ENCODE data around the gene KRTAP10-10. TPM values are rescaled to one million over a fixed set of nuclear protein-coding genes. Genes with fewer than 3 reads are reported as not detected.
A peak's percentile ranks its signal among the peaks of the same experiment; 100 is the strongest.
"Not testable (repeated sequence)": the region's sequence is repeated elsewhere in the genome, so short reads cannot be mapped to it uniquely, and the experiment has no call there.

The KRTAP10-10 gene
- total RNA-seq, 2 experiments from 2014 or later, result not detected

DNA sequence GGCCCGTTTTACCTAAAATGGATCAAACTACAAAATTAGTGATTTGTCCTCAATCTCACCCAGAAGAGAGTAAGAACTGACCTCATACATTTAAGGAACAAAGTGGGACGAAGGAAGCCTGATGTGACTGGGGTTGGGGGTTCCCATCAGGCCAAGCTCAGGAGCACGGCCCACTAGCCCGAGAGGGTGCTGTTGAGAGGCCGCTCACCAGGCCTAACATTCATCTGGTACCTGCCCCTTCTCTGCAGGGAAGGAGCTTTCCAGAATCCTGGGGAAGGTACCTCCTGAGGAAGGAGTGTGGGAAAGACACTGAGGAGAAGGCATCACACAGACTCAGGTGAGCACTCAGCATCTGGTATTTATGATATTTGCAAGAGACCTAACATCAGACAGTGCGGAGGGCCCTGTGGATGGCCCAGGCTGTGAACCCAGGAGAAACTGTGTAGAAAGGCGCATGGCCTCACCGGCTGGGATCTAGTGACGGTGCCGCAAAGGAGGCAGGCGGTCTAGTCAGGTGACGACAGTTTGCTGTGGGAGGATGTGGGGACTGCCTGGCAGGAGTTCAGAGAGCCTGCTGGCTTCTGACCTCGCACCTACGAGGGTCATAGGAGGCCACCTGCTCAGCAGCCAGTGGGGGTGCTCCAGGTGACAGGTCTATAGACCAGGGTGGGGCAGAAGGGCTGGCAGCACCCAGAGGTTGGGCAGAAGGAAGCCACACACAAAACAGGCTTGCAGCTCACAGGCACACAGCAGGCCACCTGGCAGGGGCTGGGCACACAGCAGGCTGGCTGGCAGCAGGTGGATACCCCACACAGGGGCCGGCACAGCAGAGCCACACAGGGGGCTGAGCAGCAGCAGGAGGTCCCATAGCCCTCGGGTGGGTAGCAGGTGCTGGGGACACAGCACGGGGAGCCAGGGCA, 16.8 kb downstream of the KRTAP10-10 start:
- POLR2A ChIA-PET, result interaction anchor here (1.2 to 2.2 kb wide), 2 partner anchors 34 to 35 kb away, joined by 4 to 9 read pairs; no protein-coding TSS in a partner anchor
- Mint-ChIP-seq H3K27me3 (no peaks in the 10 kb centered on the region), H3K27ac (peak overlapping the region; percentile 63), H3K9me3 (peaks cover 28% of the 10 kb centered on the region), H3K36me3 (ENCODE audit: low read depth) (peaks cover 45% of the 10 kb centered on the region), H3K4me3 (no peak overlapping the region), H3K4me1 (peaks cover 51% of the 10 kb centered on the region)
- CTCF ChIA-PET, result interaction anchor here (0.7 to 1.0 kb wide), 3 partner anchors 9 to 88 kb away, joined by 3 to 4 read pairs (median 4); no protein-coding TSS in a partner anchor
- DNase-seq, result peak; percentile 49

DNA sequence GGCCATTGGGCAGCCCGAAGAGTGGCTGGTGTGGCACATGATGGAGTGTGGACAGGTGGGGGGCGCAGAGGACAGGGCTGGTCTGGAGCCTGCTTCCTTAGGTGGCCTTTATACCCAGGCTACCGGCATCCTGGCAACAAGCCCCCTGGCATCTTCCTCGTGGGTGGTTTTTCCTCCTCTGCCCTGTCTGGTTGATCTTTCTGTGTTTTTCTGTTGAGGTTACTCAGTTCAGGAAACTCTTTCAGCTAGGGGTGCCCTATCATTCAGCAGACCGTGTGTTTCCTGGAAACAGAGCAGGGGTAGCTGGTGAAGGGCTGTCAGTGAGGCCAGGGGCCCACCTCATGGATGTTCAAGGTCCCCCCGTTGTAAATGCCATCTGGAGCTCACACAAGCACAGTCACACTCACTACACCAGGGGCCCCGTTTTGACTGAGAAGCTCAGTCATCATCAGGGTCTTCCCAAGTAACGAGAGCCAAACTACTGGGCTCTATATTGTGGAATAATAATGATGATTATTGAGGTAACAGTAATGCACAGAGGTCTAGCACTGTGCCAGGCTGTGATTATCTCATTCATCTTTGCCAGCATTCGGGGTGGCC, 17.5 kb downstream of the KRTAP10-10 start, which contains the start of gene KRTAP12-4:
Gene KRTAP12-4 (minus strand): TSS at position 84 of the 600 bp plus-strand sequence. CDS start 45 bp downstream, at position 39.
- no peak within 1 kb of the TSS for H3K4me3 Mint-ChIP-seq
- CTCF ChIA-PET, result interaction anchor here (0.9 to 1.6 kb wide), 2 partner anchors 10 to 139 kb away, joined by 3 to 4 read pairs; no protein-coding TSS in a partner anchor
- no peak for DNase-seq
- H3K36me3 Mint-ChIP-seq (ENCODE audit: low read depth), result peaks cover 48% of the 10 kb centered on the region
- H3K9me3 Mint-ChIP-seq, result peaks cover 31% of the 10 kb centered on the region
- POLR2A ChIA-PET, result interaction anchor here (2.2 kb wide), 1 partner anchor 36 kb away, joined by 9 read pairs; no protein-coding TSS in a partner anchor
- H3K4me1 Mint-ChIP-seq, result peaks cover 59% of the 10 kb centered on the region
- peak within 1 kb of the TSS; percentile 63 for H3K27ac Mint-ChIP-seq
- H3K27me3 Mint-ChIP-seq, result no peaks in the 10 kb centered on the region

GRCh38 chr21:44656868-44657267, 19.7 kb downstream of the KRTAP10-10 start:
- H3K36me3 Mint-ChIP-seq (ENCODE audit: low read depth), result peaks cover 56% of the 10 kb centered on the region

GRCh38 chr21:44657635-44658540, 20.7 kb downstream of the KRTAP10-10 start, which contains the start of gene KRTAP12-3:
Gene KRTAP12-3, plus strand, starts transcription at chr21:44657932. Its CDS starts 48 bp downstream, at chr21:44657980.
- Mint-ChIP-seq H3K9me3 (peaks cover 31% of the 10 kb centered on the region), H3K4me1 (peaks cover 64% of the 10 kb centered on the region)

More at GRCh38 chr21:44656868-44657267, 19.7 kb downstream of the KRTAP10-10 start:
- CTCF ChIA-PET, result interaction anchor here (1.2 to 2.2 kb wide), 2 partner anchors 38 to 136 kb away, joined by 3 to 6 read pairs; no protein-coding TSS in a partner anchor
- Mint-ChIP-seq H3K9me3 (peaks cover 31% of the 10 kb centered on the region), H3K4me1 (peaks cover 64% of the 10 kb centered on the region), H3K4me3 (peak overlapping the region; percentile 40), H3K27ac (peak overlapping the region; percentile 93), H3K27me3 (peaks cover 3% of the 10 kb centered on the region)
- POLR2A ChIA-PET, result interaction anchor here (0.9 to 2.5 kb wide), 7 partner anchors 11 to 574 kb away, joined by 3 to 18 read pairs (median 4); partner anchors contain the start of gene KRTAP10-11
- no peak for DNase-seq

DNA sequence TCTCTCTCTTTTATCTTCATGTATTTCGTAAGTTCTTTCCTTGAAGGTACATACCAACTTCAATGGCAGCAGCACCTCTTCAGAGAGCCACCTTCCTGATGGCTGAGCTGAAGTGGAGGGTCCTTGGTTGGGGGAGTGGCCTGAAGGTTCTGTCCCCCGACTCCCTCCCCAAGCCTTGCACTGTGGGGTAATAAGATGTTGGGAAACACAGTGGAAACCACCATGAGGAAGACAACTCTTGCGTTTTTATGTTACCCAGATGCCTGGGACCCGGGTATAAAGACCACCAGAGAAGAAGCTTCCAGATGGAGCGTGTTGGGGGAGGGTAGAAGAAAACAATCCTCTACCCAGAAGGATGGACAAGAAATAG, 21.4 kb downstream of the KRTAP10-10 start:
- Mint-ChIP-seq H3K9me3 (peaks cover 32% of the 10 kb centered on the region), H3K27ac (peak overlapping the region; percentile 93), H3K4me1 (peaks cover 62% of the 10 kb centered on the region), H3K27me3 (peaks cover 10% of the 10 kb centered on the region), H3K4me3 (no peak overlapping the region), H3K36me3 (ENCODE audit: low read depth) (peaks cover 53% of the 10 kb centered on the region)
- POLR2A ChIA-PET, result interaction anchor here (1.5 to 2.5 kb wide), 3 partner anchors 40 to 111 kb away, joined by 3 to 18 read pairs (median 6); no protein-coding TSS in a partner anchor
- CTCF ChIA-PET, result interaction anchor here (2.2 kb wide), 1 partner anchor 40 kb away, joined by 6 read pairs; no protein-coding TSS in a partner anchor
- no peak for DNase-seq

More at GRCh38 chr21:44657635-44658540, 20.7 kb downstream of the KRTAP10-10 start, which contains the start of gene KRTAP12-3:
- ChIA-PET CTCF (interaction anchor here (1.2 to 2.2 kb wide), 2 partner anchors 39 to 135 kb away, joined by 3 to 6 read pairs; no protein-coding TSS in a partner anchor), POLR2A (interaction anchor here (0.7 to 2.5 kb wide), 12 partner anchors 11 to 575 kb away, joined by 3 to 18 read pairs (median 4); partner anchors contain the start of gene KRTAP10-11)
- Mint-ChIP-seq H3K36me3 (ENCODE audit: low read depth) (peaks cover 56% of the 10 kb centered on the region), H3K27ac (peak within 1 kb of the TSS; percentile 93), H3K27me3 (peaks cover 8% of the 10 kb centered on the region), H3K4me3 (peak within 1 kb of the TSS; percentile 40)
- peak; percentile 67 for DNase-seq

GRCh38 chr21:44658913-44659595, 21.9 kb downstream of the KRTAP10-10 start:
- DNase-seq, result peak; percentile 37
- H3K4me3 Mint-ChIP-seq, result no peak overlapping the region
- peaks cover 33% of the 10 kb centered on the region for H3K9me3 Mint-ChIP-seq
- ChIA-PET POLR2A (interaction anchor here (2.5 kb wide), 1 partner anchor 40 kb away, joined by 18 read pairs; no protein-coding TSS in a partner anchor), CTCF (interaction anchor here (2.2 kb wide), 1 partner anchor 40 kb away, joined by 6 read pairs; no protein-coding TSS in a partner anchor)
- H3K4me1 Mint-ChIP-seq, result peaks cover 57% of the 10 kb centered on the region
- H3K27ac Mint-ChIP-seq, result peak overlapping the region; percentile 93
- H3K36me3 Mint-ChIP-seq (ENCODE audit: low read depth), result peaks cover 47% of the 10 kb centered on the region
- peaks cover 10% of the 10 kb centered on the region for H3K27me3 Mint-ChIP-seq

DNA sequence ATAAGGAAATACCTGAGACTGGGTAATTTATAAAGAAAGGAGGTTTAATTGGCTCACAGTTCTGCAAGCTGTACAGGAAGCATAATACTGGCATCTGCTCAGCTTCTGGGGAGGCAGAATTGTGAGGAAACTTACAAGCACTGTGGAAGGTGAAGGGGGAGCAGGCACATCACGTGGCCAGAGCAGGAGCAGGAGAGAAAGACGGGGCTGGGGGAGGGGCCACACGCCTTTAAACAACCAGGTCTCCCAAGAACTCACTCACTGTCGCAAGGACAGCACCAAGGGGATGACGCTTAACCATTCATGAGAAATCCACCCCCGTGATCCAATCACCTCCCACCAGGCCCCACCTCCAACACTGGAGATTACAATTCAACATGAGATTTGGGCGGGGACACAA, 24.4 kb downstream of the KRTAP10-10 start:
- H3K36me3 Mint-ChIP-seq (ENCODE audit: low read depth), result peaks cover 34% of the 10 kb centered on the region
- POLR2A ChIA-PET, CTCF ChIA-PET, H3K4me3 Mint-ChIP-seq, DNase-seq, H3K27ac Mint-ChIP-seq: not testable (repeated sequence)
- peaks cover 25% of the 10 kb centered on the region for H3K27me3 Mint-ChIP-seq
- peaks cover 22% of the 10 kb centered on the region for H3K9me3 Mint-ChIP-seq
- peaks cover 36% of the 10 kb centered on the region for H3K4me1 Mint-ChIP-seq

DNA sequence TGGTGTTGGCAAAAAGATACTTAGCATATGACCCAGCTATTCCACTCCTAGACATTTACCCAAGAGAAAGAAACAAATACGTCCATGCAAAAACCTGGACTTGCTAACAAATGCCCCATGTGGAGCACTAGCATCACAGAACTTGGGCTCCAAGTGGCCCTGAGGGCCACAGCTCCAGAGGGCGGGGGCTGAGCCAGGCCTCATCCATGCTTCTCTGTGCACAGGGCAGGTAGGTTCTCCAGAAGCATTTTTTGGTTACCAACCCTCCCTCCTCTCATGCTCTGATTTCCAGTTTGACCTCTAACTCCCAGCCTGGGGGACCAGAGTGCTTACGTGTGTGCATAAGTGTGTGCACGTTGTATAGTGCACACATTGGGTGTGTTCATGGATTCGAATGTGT, 27.5 kb downstream of the KRTAP10-10 start:
- ChIA-PET CTCF (no interaction called here), POLR2A (no interaction called here)
- Mint-ChIP-seq H3K4me3 (no peak overlapping the region), H3K4me1 (peaks cover 4% of the 10 kb centered on the region), H3K36me3 (ENCODE audit: low read depth) (peaks cover 16% of the 10 kb centered on the region), H3K27ac (no peak overlapping the region), H3K27me3 (peaks cover 41% of the 10 kb centered on the region), H3K9me3 (peaks cover 19% of the 10 kb centered on the region)
- no peak for DNase-seq

DNA sequence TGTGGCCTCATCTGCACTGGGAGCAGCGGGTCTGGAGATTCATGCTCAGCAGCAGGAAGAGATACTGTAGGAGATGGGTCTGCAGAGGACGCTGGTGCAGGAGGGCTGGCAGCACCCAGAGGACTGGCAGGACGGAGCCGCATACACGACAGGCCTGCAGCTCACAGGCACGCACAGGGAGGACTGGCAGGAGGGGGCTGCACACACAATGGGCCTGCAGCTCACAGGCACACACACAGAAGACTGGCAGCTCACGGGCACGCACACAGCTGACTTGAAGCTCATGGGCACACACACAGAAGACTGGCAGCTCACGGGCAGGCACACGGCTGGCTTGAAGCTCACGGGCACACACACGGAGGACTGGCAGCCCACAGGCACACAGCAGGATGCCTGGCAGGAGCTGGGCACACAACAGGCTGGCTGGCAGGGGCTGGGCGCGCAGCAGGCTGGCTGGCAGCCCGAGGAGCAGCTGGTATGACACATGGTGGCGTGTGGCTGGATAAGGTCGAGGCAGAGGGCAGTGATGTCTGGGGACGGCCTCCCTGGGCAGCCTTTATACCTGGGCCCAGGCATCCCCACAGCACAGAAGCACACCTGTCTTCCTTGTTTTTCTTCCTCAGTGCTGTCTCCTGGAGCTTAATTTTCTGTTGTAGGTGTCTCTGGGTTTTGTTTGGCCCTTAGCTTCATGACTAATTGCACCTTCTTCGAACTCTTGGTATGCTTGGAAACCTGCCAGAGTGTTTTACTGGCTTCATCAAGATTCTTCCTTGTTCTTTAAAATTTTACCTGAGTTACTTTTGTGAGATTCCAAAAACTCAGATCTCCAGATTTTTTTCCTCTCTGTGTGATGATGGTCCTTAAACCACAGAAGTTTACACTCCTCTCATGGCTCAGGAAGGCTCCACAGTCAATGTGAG, 29.5 kb downstream of the KRTAP10-10 start, which contains the start of gene KRTAP12-2:
Gene KRTAP12-2 (minus strand): TSS at position 527 of the 920 bp plus-strand sequence. CDS start 41 bp downstream, at position 486.
- no peak within 1 kb of the TSS for H3K27ac Mint-ChIP-seq
- peaks cover 23% of the 10 kb centered on the region for H3K9me3 Mint-ChIP-seq
- POLR2A ChIA-PET, result no interaction called here
- peaks cover 11% of the 10 kb centered on the region for H3K36me3 Mint-ChIP-seq (ENCODE audit: low read depth)
- H3K27me3 Mint-ChIP-seq, result peaks cover 46% of the 10 kb centered on the region
- CTCF ChIA-PET, result no interaction called here
- no peaks in the 10 kb centered on the region for H3K4me1 Mint-ChIP-seq
- no peak within 1 kb of the TSS for H3K4me3 Mint-ChIP-seq
- no peak for DNase-seq

DNA sequence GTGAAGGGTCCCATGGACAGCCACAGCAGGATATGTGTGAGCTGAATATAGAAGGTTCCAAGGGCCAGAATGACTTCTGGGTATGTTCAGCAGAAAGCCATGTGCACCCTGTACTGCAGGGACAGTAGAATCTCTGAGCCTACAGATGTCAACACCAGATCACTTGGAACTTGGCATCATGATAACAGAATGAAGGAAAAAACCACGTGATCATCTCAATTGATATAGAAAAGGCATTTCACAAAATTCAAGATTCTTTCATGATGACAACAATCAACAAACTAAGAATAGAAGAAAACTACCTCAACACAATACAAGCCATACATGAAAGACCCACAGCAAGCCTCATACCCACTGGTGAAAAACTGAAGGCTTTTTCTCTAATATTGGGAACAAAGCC, 30.5 kb downstream of the KRTAP10-10 start:
- Mint-ChIP-seq H3K9me3 (peaks cover 29% of the 10 kb centered on the region), H3K36me3 (ENCODE audit: low read depth) (peaks cover 12% of the 10 kb centered on the region), H3K4me3 (no peak overlapping the region), H3K27ac (no peak overlapping the region), H3K4me1 (no peaks in the 10 kb centered on the region), H3K27me3 (peaks cover 40% of the 10 kb centered on the region)
- DNase-seq, result no peak
- ChIA-PET POLR2A (no interaction called here), CTCF (no interaction called here)

Measured in activated CD4-positive, alpha-beta memory T cell treated with anti-CD3 and anti-CD28 coated beads, Interleukin-2, amount 10 ng/mL, durations not matched to agents 7 days and 5 days (primary cell).